GM18519 (cell line): Measurements from ENCODE around the gene MYO5C.
"Not testable (repeated sequence)": the region's sequence is repeated elsewhere in the genome, so short reads cannot be mapped to it uniquely, and the experiment has no call there.

Experiments
- ATAC-seq: cut with Tn5 transposase; IDR thresholded peaks from one replicate; pipeline ENCODE4 v1.9.1; 2021; ENCODE audit warnings: mild to moderate bottlenecking, moderate library complexity; ENCODE audit not compliant: unreplicated experiment, low FRiP score

The MYO5C gene

DNA sequence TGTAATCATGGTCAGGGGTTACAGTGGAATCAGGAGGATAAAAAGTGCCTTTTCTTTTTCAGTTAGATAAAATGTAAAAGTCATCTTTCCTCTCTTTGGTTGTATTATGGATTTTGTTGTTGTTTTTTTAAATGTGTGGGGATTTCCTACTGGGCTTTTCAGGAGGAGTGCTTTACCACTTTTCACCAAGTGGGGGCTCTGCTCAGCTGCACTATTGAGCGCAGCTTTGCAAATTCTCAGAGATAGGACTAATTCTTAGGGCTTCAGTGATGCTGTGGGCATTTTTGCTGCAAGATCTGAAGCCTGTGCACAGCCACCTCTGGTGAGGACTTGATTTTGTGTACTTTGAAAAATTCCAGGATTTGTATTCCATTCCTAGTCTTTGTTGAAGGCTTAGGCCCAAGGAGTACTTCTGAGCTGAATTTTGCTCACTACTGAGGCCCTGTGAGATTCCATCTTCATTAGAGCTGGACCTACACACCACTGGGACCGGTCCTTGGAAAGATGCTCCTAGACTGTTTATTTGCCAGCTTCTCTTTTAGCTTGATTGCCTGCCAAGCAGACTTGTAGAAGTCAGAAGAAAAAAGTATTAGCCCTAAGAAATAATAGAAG lies 111.9 kb downstream of the MYO5C start:
- no peak for ATAC-seq

DNA sequence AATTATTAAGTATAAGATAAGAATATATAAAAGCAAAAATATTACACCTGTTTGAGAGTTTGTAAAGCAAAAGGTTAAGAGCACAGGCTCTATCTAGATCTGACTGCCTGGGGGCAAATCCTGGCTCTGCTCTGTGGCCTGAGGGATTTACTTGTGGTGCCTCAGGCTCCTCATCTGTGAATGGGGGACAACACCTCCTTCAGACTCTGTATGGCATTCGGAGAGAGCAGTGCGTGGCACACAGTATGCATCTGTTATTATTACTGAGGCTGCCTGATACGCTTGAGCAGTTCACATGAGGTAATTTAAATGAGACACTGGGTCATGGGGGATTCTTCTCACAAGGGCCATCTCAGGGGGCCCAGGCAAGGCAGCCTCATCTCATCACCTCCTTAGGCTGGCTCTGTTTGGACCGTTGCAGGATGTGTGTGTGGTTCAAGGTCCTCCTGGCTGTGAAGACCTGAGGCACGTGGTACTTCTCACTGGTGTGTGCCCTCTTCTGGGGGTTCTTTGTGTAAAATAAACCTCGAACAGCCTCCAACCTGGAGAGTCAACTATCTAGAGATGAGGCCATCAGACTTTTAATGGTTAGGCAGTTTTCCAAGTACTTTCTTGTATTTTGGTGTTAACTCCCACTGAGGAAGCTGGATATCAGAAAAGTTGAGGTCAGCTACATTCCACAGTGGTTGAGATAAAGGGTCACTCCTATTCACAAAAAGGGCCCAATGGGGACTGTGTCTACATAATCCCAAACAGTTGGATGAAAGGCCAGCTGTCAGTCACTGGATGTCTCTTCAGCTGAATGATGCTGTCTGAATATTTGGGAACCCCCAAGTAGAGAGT lies 113.4 kb downstream of the MYO5C start:
- ATAC-seq, result no peak

DNA sequence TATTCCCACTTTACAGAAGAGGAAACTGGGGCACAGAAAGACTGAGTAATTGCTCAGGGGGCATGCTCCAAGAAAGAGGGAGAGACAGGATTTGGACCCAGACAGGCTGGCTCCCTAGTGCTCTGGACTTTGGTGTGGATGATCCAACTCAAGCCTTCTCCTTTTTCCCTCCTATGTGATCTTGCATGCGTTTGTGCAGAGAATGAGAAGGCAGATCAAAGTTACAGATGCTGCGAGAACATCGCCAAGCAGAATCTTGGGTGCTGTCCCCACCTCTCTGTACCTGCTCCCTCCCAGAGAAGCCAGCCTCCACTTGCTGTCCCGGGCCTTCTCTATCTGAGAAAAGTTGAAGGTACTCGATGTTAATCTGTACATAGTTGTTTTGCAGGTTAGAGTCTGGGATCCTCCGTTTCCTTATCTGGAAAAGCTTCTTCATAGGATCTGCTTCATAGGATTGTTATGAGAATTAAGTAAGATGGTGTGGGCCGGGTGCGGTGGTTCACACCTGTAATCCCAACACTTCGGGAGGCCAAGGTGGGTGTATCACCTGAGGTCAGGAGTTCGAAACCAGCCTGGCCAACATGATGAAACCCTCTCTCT lies 114.7 kb downstream of the MYO5C start:
- no peak for ATAC-seq

DNA sequence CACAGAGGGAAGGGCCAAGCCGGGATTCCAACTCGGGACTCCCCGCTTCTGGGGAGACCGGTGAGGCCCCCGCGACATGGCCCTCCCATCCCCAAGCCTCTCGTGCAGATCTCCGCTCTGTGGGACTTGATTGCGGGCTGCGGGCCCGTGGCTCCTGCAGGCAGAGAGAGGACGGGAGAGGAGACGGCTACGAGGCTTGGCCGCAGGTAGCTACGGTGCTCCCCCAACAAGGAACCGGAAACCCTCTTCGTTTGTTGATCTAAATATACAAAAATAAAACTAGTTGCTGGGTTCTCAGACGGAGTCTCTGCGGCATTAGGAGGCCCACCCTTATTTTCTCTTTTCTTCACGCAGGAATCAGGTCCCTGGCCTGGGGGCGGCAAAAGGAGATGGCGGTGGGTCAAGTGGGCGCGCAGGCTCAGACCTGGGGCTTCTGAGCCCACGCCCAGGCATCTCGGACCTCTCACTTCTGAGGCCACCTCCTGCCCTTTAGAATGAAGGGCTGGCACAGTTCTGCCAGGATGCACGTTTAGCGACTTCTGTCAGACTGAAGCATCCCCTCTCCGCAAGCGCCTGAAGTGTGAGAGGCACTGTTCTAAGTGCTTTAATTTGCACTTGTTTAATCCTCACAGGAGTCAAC lies 115.3 kb downstream of the MYO5C start:
- peak; percentile 4 for ATAC-seq

DNA sequence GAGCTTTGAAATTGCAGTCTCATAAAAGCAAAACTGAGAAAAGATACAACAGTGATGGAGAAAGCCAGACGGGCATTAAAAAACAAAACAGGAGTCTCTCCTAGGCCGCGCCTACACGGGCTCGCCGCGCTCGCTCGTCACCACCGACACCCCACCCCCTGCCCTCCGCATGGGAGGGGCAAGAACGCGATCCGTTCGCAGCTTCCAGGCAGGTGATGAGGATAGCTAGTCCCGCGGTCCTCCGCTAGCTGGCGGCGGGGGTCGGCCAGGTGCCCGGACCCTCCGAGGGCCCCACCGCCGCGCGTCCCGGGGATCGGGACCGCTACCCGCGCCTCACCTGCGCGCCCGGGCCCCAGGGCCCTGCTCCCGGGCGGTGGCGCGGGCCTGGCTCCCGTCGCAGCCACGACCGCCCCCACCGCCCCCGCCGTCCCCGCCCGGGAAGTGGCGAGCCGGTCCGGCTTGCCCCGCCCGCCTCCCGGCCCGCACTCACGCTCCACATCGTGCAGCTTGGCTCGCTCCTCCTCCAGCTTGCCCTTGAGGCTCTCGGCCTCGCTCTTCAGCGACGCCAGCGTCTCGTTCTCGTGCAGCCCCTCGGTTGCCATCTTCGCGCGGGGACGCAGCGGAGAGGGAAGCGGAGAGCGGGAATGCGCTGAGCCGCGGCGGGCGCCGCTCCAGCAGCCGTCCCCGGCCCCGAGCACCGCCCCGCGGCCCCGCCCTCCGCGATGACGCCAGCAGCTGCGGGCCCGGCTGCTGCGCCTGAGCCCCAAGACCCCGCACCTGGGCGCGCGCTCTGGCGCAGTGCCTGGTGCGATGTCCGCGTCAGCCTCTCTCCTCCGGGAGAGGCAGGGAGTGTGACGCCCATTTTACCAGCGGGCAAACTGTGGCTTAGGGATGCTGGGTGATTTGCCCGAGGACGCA lies 116.1 kb downstream of the MYO5C start:
- ATAC-seq, result peak; percentile 72

DNA sequence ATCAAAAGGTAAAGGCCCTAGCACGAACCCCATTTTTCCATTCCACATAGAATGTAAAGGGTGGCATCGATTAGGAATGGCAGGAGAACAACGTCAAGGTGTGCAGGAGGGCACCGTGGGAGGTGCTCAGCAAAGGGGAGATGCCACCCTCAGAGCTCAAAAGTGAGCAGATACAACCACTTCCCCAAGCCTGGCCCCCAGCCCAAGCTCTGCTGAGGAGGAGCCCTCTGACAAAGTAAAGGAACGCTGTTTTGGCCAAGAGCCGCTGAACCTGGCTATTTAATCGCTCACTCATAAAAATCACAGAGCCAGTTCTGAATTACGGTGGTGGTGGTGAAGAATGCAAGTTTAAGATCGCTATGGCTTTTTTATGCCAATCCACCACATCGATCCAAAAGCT lies 116.8 kb downstream of the MYO5C start:
- ATAC-seq, result no peak

DNA sequence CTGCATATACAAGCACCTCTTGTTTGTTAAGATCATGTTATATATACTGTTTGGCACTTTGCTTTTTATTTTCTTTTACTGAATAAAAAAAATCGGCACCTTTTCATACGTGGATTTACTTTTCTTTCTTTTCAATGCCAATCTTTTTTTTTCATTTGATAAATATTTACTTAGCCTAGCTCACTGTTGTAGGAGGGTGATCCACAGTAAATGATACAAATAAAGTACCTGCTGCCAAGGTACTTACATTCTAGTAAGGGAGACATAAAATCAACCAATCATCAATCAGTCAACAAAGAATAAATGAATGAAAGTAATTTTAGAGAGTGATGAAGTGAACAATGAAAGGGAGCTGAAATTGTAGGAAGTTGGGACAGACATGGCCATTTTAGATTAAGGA lies 122.7 kb downstream of the MYO5C start:
- ATAC-seq, result no peak

DNA sequence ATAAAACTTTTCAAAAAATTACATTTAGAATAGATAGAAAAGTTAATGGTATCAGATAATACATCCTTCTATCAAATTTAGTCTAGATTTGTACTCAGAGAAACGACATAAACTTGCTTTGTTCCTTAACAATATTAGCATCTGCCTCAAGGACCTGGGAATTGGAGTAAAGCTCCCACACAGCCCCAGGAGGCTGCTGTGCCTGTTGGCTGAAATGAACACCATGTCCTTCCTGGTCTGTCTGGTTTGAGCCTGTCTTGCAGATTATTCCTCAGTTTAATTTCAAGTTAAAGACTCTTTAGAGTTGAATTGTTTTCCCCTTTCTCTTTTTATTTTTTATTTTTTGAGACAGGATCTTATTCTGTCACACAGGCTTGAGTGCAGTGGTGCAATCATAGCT lies 123.8 kb downstream of the MYO5C start:
- no peak for ATAC-seq

DNA sequence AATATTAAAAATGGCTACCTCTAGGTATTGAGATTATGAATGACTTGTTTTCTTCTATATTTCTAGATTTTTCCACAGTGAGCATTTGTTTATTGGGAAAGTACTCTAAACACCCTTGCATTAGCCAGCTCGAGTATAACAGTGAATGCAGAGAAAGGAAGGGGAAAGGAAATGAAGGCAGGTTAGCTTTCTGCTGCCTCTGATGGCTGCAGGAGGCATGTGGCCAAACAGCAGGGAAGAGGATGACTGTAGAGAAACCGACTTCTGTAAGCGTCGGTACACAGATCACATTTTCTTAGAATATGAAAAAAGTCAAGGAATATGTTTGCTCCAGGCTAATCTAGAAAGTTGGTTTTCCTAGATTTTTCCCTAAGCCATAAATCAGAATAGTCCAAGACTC lies 124.2 kb downstream of the MYO5C start:
- no peak for ATAC-seq

DNA sequence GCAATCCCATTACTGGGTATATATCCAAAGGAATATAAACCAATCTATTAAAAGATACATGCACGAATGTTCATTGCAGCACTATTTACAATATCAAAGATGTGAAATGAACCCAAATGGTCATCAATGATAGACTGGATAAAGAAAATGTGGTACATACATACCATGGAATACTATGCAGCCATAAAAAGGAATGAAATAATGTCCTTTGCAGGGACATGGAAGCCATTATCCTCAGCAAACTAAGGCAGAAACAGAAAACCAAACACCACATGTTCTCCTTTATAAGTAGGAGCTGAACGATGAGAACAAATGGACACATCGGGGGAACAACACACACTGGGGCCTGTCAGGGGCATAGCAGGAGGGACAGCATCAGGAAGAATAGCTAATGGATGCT lies 125.4 kb downstream of the MYO5C start:
- not testable (repeated sequence) for ATAC-seq

DNA sequence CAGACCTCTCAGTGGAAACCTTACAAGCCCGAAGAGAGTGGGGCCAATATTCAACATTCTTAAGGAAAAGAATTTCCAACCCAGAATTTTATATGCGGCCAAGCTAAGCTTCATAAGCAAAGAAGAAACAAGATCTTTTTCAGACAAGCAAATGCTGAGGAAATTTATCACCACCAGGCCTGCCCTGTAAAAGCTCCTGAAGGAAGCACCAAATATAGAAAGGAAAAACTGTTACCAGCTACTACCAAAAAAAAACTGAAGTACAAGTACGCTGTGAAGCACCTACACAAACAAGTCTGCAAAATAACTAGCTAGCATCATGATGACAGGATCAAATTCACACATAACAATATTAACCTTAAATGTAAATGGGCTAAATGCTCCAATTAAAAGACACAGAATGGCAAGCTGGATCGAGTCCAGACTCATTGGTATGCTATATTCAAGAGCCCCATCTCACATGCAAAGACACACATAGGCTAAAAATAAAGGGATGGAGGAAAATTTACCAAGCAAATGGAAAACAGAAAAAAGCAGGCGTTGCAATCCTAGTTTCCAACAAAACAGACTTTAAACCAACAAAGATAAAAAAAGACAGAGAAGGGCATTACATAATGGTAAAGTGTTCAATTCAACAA lies 130.0 kb downstream of the MYO5C start:
- ATAC-seq, result not testable (repeated sequence)

DNA sequence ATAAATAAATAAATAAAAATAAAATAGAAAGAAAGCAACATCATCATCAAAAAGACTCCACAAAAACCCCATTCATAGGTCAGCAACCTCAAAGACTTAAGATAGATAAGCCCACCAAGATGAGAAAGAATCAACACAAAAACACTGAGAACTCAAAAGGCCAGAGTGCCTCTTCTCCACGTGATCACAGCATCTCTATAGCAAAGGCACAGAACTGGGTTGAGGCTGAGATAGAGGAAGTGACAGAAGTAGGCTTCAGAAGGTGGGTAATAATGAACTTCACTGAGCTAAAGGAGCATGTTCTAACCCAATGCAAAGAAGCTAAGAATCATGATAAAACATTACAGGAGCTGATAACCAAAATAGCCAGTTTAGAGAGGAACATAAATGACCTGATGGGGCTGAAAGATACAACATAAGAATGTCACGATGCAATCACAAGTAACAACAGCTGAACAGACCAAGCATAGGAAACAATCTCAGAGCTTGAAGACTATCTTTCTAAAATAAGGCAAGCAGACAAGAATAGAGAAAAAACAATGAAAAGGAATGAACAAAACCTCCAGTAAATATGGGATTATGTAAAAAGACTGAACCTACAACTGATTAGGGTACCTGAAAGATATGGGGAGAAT lies 130.9 kb downstream of the MYO5C start:
- no peak for ATAC-seq

DNA sequence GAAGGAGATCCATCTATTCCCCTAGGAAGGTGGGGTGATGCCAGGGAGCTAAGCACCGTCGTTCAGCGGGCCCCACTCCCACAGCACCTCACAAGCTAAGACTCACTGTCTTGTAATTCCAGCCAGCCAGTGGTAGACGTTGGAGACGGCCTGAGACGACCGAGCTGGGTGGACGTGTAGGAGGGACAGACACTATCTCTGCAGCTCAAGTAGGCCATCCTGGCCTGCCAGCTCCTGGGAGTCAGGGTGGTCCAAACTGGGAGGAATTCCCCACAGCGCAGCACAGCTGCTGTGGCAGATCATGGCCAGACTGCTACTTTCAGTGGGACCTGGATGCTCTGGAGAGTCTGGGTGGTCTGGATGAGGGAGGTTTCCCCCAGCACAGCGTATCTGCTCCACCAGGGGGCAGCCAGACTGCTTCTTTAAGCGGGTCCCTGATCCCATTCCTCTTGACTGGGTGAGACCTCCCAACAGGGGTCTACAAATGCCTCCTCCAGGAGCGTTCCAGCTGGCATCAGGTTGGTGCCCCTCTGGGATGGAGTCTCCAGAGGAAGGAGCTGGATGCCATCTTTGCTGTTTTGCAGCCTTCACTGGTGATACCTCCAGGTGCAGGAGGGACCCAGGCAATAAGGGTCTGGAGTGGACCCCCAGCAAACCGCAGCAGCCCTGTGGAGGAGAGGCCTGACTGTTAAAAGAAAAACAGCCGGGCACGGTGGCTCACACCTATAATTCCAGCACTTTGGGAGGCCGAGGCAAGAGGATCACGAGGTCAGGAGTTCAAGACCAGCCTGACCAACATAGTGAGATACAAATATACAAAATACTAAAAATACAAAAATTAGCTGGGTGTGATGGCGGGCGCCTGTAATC lies 132.0 kb downstream of the MYO5C start:
- ATAC-seq, result no peak

DNA sequence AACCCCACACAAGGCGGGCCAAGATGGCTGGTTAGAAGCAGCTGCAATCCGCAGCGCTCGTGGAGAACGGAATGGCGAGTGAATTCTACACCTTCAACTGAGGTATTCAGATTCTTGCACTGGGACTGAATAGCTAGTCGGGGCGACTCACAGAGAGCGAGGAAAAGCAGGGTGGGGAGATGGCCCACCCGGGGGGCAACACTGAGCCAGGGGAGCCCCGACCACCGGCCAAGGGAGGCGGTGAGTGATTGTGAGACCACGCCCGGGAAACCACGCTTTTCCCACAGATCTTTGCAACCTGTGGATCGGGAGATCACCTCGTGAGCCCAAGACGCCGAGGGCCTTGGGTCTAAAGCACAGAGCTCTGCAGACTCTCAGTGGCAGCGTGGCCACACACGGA lies 132.7 kb downstream of the MYO5C start:
- ATAC-seq, result no peak

DNA sequence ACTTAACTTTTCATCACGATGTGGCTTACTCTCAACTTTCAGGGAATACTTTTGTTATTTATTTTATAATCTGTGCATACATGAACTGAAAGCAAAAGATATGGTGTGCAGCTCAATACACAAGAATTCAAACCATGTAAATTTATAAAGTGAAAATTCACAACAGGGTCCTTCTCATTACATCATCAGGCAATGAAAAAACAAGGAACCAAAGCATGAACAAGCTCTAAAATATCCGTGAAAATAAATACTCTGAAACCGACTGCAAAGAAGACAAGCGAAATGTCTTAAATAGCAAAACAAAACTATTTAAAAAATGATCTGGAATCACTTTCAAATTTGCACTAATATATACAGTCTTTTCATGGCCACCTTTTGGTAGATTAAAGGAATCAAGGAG lies 133.3 kb downstream of the MYO5C start:
- no peak for ATAC-seq

DNA sequence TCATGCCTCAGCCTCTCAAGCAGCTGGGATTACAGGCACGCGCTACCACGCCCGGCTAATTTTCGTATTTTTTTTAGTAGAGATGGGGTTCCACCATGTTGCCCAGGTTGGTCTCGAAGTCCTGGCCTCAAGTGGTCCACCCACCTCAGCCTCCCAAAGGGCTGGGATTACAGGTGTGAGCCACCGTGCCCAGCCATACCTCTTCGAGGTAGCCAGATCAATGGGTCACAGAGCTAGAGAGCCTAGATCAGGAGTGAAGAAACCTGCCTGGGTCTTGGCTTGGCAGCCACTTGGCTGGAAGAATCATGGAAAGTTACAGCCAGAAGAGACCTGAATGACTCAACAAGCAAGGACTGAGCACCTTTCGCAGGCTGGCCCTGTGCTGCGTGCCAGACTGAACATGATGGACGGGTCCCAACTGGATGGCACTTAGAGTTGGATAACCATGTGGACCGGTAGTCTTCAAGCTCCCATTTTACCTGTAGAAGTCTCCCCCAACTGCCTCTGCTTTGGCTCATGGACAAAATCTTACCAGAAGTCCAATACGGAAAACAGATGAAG lies 134.1 kb downstream of the MYO5C start:
- ATAC-seq, result no peak

DNA sequence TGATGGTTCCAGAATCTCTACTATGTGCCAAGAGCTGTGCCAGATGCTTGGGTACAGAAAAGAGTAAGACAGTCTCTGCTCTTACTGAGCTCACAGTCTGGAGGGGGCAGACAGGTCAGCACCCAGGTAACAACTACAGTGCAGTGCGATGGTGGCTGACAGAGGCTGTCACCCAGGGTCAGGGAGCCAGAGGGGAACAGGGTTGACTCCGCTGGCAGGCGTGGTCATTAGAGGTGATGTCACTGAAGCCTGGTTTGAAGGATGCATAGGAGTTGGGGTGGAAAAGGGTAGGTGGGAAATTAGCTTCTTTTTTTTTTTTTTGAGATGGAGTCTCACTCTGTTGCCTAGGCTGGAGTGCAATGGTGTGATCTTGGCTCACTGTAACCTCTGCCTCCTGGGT lies 136.0 kb downstream of the MYO5C start:
- no peak for ATAC-seq

DNA sequence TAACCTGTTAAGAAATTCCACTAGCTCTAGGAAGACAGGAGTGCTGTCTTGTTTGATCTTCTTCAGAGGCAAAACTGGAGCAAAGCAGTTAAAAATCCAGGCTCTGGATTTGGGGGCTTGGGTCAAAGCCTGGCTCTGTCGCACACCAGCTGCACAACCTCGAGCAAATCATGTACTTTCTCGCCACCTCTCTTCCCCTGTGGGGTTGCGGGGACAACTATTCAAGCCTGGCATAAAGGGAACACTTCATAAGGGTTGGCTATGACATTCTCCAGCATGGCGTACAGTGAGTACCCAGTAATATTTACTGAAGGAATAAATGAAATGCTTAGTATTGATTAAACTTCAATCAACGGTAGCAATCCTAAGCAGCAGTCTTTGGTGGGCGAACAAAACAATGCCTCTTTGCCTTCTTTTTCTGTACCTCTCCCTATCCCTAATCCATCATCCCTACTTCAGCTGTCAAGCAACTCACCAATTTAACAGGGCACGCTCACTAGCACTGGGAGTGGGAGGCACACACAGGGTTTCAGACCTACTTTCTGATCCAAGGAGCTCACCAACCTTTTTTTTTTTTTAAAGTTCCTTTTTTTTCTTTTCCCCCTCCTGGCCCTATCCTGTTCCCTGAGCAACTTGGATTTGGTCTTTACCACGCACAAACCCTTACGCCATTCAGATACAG lies 137.4 kb downstream of the MYO5C start:
- ATAC-seq, result no peak
